H1 (cell line): ENCODE results near the gene COL5A1. TPM values are rescaled to one million over a fixed set of nuclear protein-coding genes. Genes with fewer than 3 reads are reported as not detected.

Experiments
- CTCF ChIA-PET: fragments of 300-600 bp; sonication (Branson Sonifier 250); formaldehyde crosslinking; loops from one replicate; lab custom pipeline; 2021; ENCODE audit not compliant: partially characterized antibody; lab: Charles Lee
- POLR2A ChIA-PET: fragments of 300-600 bp; sonication (Branson Sonifier 250); formaldehyde crosslinking; loops from one replicate; lab custom pipeline; 2021; ENCODE audit warnings: inconsistent platforms; ENCODE audit not compliant: partially characterized antibody; lab: Charles Lee
- DNase-seq, 2 experiments: peaks; one replicate each; pipeline versions ENCODE4 v3.0.0 to v3.0.0-alpha.2; 2010 to 2022; ENCODE audit warnings: low spot score in 2 of 2, low read depth in 1 of 2, mixed read lengths in 1 of 2
- FAIRE-seq: peaks from 2 replicates; lab custom pipeline; 2011; peaks lifted over from hg19 to GRCh38; lab: Jason Lieb, UNC
- H2AFZ ChIP-seq: 2 replicates; pipeline ENCODE4 v1.8.1; 2012; ENCODE audit warnings: low read length, inconsistent platforms
- H2AK5ac ChIP-seq: 2 replicates; pipeline ENCODE4 v1.6.1; 2013; ENCODE audit warnings: low read depth, low read length
- H2BK120ac ChIP-seq: replicated peaks from 2 replicates; pipeline ENCODE3; 2013; ENCODE audit warnings: low read depth, low read length, inconsistent platforms
- H2BK12ac ChIP-seq: 2 replicates; pipeline ENCODE4 v1.6.1; 2013; ENCODE audit warnings: low read depth, low read length
- H2BK15ac ChIP-seq: 2 replicates; pipeline ENCODE4 v1.6.1; 2013; ENCODE audit warnings: low read length
- H2BK20ac ChIP-seq: 2 replicates; pipeline ENCODE4 v1.6.1; 2013; ENCODE audit warnings: low read length
- H2BK5ac ChIP-seq: 2 replicates; pipeline ENCODE4 v1.6.1; 2013; ENCODE audit warnings: low read depth, low read length
- H3K14ac ChIP-seq: 2 replicates; pipeline ENCODE4 v1.6.1; 2013; ENCODE audit warnings: inconsistent platforms; ENCODE audit not compliant: insufficient read length
- H3K18ac ChIP-seq: 2 replicates; pipeline ENCODE4 v1.6.1; 2013; ENCODE audit warnings: low read length; ENCODE audit errors: extremely low read depth
- H3K23ac ChIP-seq: 2 replicates; pipeline ENCODE4 v1.6.1; 2013; ENCODE audit warnings: inconsistent platforms; ENCODE audit not compliant: insufficient read length
- H3K23me2 ChIP-seq: 2 replicates; pipeline ENCODE4 v1.6.1; 2013; ENCODE audit warnings: low read depth, low read length
- H3K27ac ChIP-seq: 2 replicates; pipeline ENCODE4 v1.6.1; 2011; ENCODE audit warnings: low read depth, low read length, inconsistent platforms
- H3K27me3 ChIP-seq, 4 experiments: replicated peaks in 1 of 4; 1 replicate in 1 of 4; 2 replicates in 3 of 4; pipeline versions ENCODE4 v1.6.1 to v1.8.1; 2011 to 2013; ENCODE audit warnings: low read length in 3 of 4, mild to moderate bottlenecking in 3 of 4, inconsistent platforms in 2 of 4, mixed read lengths in 2 of 4, moderate library complexity in 1 of 4; ENCODE audit not compliant: control insufficient read depth in 3 of 4, insufficient read depth in 3 of 4; ENCODE audit errors: extremely low read depth in 1 of 4
- H3K36me3 ChIP-seq, 4 experiments: 2 replicates each; pipeline versions ENCODE4 v1.6.1 to v1.8.1; 2011 to 2013; ENCODE audit warnings: mild to moderate bottlenecking in 4 of 4, low read length in 3 of 4, moderate library complexity in 2 of 4, control low read depth in 1 of 4, inconsistent platforms in 1 of 4; ENCODE audit not compliant: insufficient read depth in 4 of 4, control insufficient read depth in 2 of 4
- H3K4ac ChIP-seq: replicated peaks from 2 replicates; pipeline ENCODE3; 2013; ENCODE audit warnings: low read length, low read depth, mixed read lengths, inconsistent platforms; ENCODE audit not compliant: insufficient read length
- H3K4me1 ChIP-seq, 4 experiments: replicated peaks in 1 of 4; 1 replicate in 1 of 4; 2 replicates in 3 of 4; pipeline versions ENCODE4 v1.6.1 to v1.8.1; 2011 to 2013; ENCODE audit warnings: low read length in 3 of 4, inconsistent platforms in 2 of 4, mixed read lengths in 1 of 4; ENCODE audit not compliant: insufficient read depth in 4 of 4, control insufficient read depth in 3 of 4
- H3K4me2 ChIP-seq, 2 experiments: 2 replicates each; pipeline versions ENCODE4 v1.6.1 to v1.8.1; 2011 to 2013; ENCODE audit warnings: low read depth in 2 of 2, low read length in 2 of 2, control low read depth in 1 of 2, inconsistent platforms in 1 of 2, mild to moderate bottlenecking in 1 of 2; ENCODE audit not compliant: insufficient read depth in 1 of 2
- H3K4me3 ChIP-seq, 4 experiments: fragments of 200-600, 300-600 bp in 1 of 4; sonication (generic), shearing (Covaris generic), sonication (Bioruptor Twin) in 1 of 4; 2 replicates each; pipeline versions ENCODE4 v1.5.1 to v1.8.1; 2011 to 2016; ENCODE audit warnings: low read length in 4 of 4, low read depth in 3 of 4, control low read depth in 2 of 4, inconsistent platforms in 2 of 4, mild to moderate bottlenecking in 2 of 4, mixed read lengths in 1 of 4, moderate library complexity in 1 of 4; ENCODE audit not compliant: insufficient read depth in 2 of 4; ENCODE audit errors: extremely low read depth in 1 of 4
- H3K56ac ChIP-seq: replicated peaks from 2 replicates; pipeline ENCODE3; 2013; ENCODE audit warnings: low read depth, mild to moderate bottlenecking, mixed read lengths, low read length, inconsistent platforms; ENCODE audit not compliant: insufficient read length
- H3K79me1 ChIP-seq: 2 replicates; pipeline ENCODE4 v1.6.1; 2013; ENCODE audit warnings: low read depth, low read length, control low read depth
- H3K79me2 ChIP-seq, 2 experiments: 2 replicates each; pipeline versions ENCODE4 v1.6.1 to v1.8.1; 2012 to 2013; ENCODE audit warnings: low read length in 2 of 2, mild to moderate bottlenecking in 2 of 2, inconsistent platforms in 1 of 2; ENCODE audit not compliant: insufficient read depth in 2 of 2, control insufficient read depth in 1 of 2
- H3K9ac ChIP-seq, 4 experiments: replicated peaks in 1 of 4; 1 replicate in 1 of 4; 2 replicates in 3 of 4; pipeline versions ENCODE4 v1.6.1 to v1.8.1; 2011 to 2013; ENCODE audit warnings: low read depth in 3 of 4, low read length in 3 of 4, control low read depth in 2 of 4, mild to moderate bottlenecking in 2 of 4, moderate library complexity in 2 of 4, inconsistent platforms in 1 of 4; ENCODE audit errors: extremely low read depth in 1 of 4
- H3K9me3 ChIP-seq, 2 experiments: 2 replicates each; pipeline versions ENCODE4 v1.6.1 to v1.8.1; 2012 to 2013; ENCODE audit warnings: mild to moderate bottlenecking in 2 of 2, moderate library complexity in 2 of 2, control low read depth in 1 of 2, inconsistent platforms in 1 of 2, low read depth in 1 of 2, low read length in 1 of 2, mixed read lengths in 1 of 2; ENCODE audit not compliant: insufficient read depth in 2 of 2
- H4K20me1 ChIP-seq, 2 experiments: replicated peaks in 1 of 2; 2 replicates each; pipeline versions ENCODE3 to v1.8.1; 2011 to 2013; ENCODE audit warnings: inconsistent platforms in 2 of 2, low read length in 2 of 2, mild to moderate bottlenecking in 1 of 2; ENCODE audit not compliant: insufficient read depth in 2 of 2, control insufficient read depth in 1 of 2
- H4K5ac ChIP-seq: 2 replicates; pipeline ENCODE4 v1.6.1; 2013; ENCODE audit warnings: low read length, low read depth, mixed read lengths, inconsistent platforms; ENCODE audit not compliant: insufficient read length
- H4K8ac ChIP-seq: 2 replicates; pipeline ENCODE4 v1.8.0; 2013; ENCODE audit warnings: mild to moderate bottlenecking, moderate library complexity, low read length, inconsistent platforms; ENCODE audit not compliant: insufficient read depth; ENCODE audit errors: extremely low read depth
- H4K91ac ChIP-seq: replicated peaks from 2 replicates; pipeline ENCODE3; 2013; ENCODE audit warnings: low read length, mixed read lengths, inconsistent platforms; ENCODE audit not compliant: insufficient read length
- CBX8 ChIP-seq: fragments of 300-800, 300-1000 bp; sonication (generic); IDR thresholded peaks from 2 replicates; pipeline ENCODE4 v1.7.1; 2016; ENCODE audit warnings: low read depth, low read length, borderline replicate concordance
- CHD1 ChIP-seq: IDR thresholded peaks from 2 replicates; pipeline ENCODE4 v1.6.1; 2012; ENCODE audit warnings: low read depth, low read length, improper control_type of control experiment
- CTBP2 ChIP-seq: IDR thresholded peaks from 2 replicates; pipeline ENCODE4 v1.7.0; 2011; ENCODE audit warnings: borderline replicate concordance, mild to moderate bottlenecking, moderate library complexity, mixed read lengths, low read length; ENCODE audit not compliant: insufficient read depth, insufficient read length
- GTF2F1 ChIP-seq: IDR thresholded peaks from 2 replicates; pipeline ENCODE4 v1.6.1; 2012; ENCODE audit warnings: low read depth, low read length, improper control_type of control experiment, borderline replicate concordance
- NRF1 ChIP-seq: IDR thresholded peaks from 2 replicates; pipeline ENCODE4 v1.6.1; 2011; ENCODE audit warnings: mild to moderate bottlenecking, low read depth, low read length, improper control_type of control experiment
- RBBP5 ChIP-seq: IDR thresholded peaks from 2 replicates; pipeline ENCODE4 v1.7.1; 2012; ENCODE audit warnings: low read depth, mild to moderate bottlenecking, inconsistent platforms, low read length, moderate library complexity, borderline replicate concordance
- RFX5 ChIP-seq: IDR thresholded peaks from 2 replicates; pipeline ENCODE4 v1.6.1; 2011; ENCODE audit warnings: low read depth, low read length, improper control_type of control experiment, borderline replicate concordance
- RXRA ChIP-seq: IDR thresholded peaks from 2 replicates; pipeline ENCODE4 v1.6.1; 2011; ENCODE audit warnings: low read depth, mild to moderate bottlenecking, low read length, moderate library complexity; ENCODE audit not compliant: insufficient read depth
- SAP30 ChIP-seq: fragments of 300-600 bp; sonication (generic); IDR thresholded peaks from 2 replicates; pipeline ENCODE4 v1.7.1; 2012; ENCODE audit warnings: low read length, moderate library complexity, mild to moderate bottlenecking, inconsistent platforms; ENCODE audit not compliant: insufficient read depth, insufficient replicate concordance
- TBP ChIP-seq: IDR thresholded peaks from 2 replicates; pipeline ENCODE4 v1.6.1; 2011; ENCODE audit warnings: low read depth, low read length, improper control_type of control experiment
- WGBS, 2 experiments: shearing (Covaris generic) in 1 of 2; methylation state at CpG; one replicate each; pipeline versions ENCODE4 v1.1.6 to v1.1.7; 2013 to 2015; ENCODE audit warnings: low lambda C conversion rate in 2 of 2, mixed read lengths in 2 of 2, inconsistent platforms in 1 of 2, low coverage in 1 of 2, missing lambda C conversion rate in 1 of 2; ENCODE audit not compliant: insufficient replicate concordance in 2 of 2, insufficient coverage in 1 of 2, insufficient read length in 1 of 2; ENCODE audit errors: extremely low coverage in 1 of 2, missing lambda C conversion rate in 1 of 2; 5-methylcytosine and 5-hydroxymethylcytosine counted together
- polyA plus RNA-seq, 7 experiments: library from polyadenylated mRNA; depleted of rRNA in 3 of 7; stranded (reverse) in 5 of 7; unstranded in 2 of 7; fragments of >200 nt in 5 of 7; fragments of 200-250 nt in 2 of 7; gene quantifications; 1 replicate in 5 of 7; 2 replicates in 1 of 7; 4 replicates in 1 of 7; pipeline versions ENCODE4 v1.2.1 to v1.2.3, GENCODE V29; 2011 to 2013; ENCODE audit warnings: missing spikeins in 2 of 7, mixed read lengths in 2 of 7
- total RNA-seq: library from RNA; stranded (reverse); fragmentation: NEBNext Ultra II Directional; extraction: Animal tissue kit (Norgen Biotek cat#: 25700); gene quantifications from 2 replicates; pipeline ENCODE4 v1.2.1, GENCODE V29; 2021
- TF ChIP-seq, protein P1 (sequence below): IDR thresholded peaks from 2 replicates; pipeline ENCODE4 v1.6.1; 2011; ENCODE audit warnings: low read length, improper control_type of control experiment

The COL5A1 gene
- total and polyA plus RNA-seq, 2 of the 8 experiments (the other 6 are each of a cell fraction or from before 2014, with no cell fraction given), result 3.8 to 12.0 TPM

GRCh38 chr9:134624137-134624591 is 17.4 kb upstream of the COL5A1 start:
- no peak overlapping the region for H2BK20ac ChIP-seq
- H3K18ac ChIP-seq, result no peak overlapping the region
- H3K23me2 ChIP-seq, result peaks cover 2% of the 10 kb centered on the region; the same call in 1 of the 2 replicates
- H2BK120ac ChIP-seq, result no peak overlapping the region
- POLR2A ChIA-PET, result no interaction called here
- H3K36me3 ChIP-seq, result no peaks in the 10 kb centered on the region
- no peak overlapping the region for H3K23ac ChIP-seq
- no peak overlapping the region for H4K5ac ChIP-seq
- H2AK5ac ChIP-seq, result no peak overlapping the region
- H4K20me1 ChIP-seq, result no peaks in the 10 kb centered on the region
- no peak overlapping the region for H3K4me2 ChIP-seq
- no peak overlapping the region for H3K27ac ChIP-seq
- H3K79me2 ChIP-seq, result no peaks in the 10 kb centered on the region
- H2BK15ac ChIP-seq, result no peak overlapping the region
- no peak overlapping the region for H3K56ac ChIP-seq
- H3K9me3 ChIP-seq, result no peaks in the 10 kb centered on the region
- no peaks in the 10 kb centered on the region for H3K79me1 ChIP-seq
- H3K4me1 ChIP-seq, result peaks cover 0 to 13% (median 7%) of the 10 kb centered on the region in 4 experiments; a peak in 6 of 7 replicates
- 93% methylated on average over 14 of the region's 14 CpGs; no CpG with 5 or more reads in 1 of the 2 experiments for WGBS, 2 experiments
- no peak overlapping the region for H2BK5ac ChIP-seq
- H3K4ac ChIP-seq, result no peak overlapping the region
- no peak overlapping the region for H4K8ac ChIP-seq
- no peak overlapping the region for H3K14ac ChIP-seq
- FAIRE-seq, result no peak
- H3K27me3 ChIP-seq, result no peaks in the 10 kb centered on the region
- CTCF ChIA-PET, result interaction anchor here (1.6 kb wide), 1 partner anchor 65 kb away, joined by 6 read pairs; no protein-coding TSS in a partner anchor
- DNase-seq, result no peak
- no peak overlapping the region for H2BK12ac ChIP-seq
- H3K9ac ChIP-seq, result no peak overlapping the region
- no peak overlapping the region for H4K91ac ChIP-seq
- H3K4me3 ChIP-seq, result no peak overlapping the region
- H2AFZ ChIP-seq, result no peak overlapping the region
- no peak for TF ChIP-seq TBP
- TF ChIP-seq, protein P1, sequence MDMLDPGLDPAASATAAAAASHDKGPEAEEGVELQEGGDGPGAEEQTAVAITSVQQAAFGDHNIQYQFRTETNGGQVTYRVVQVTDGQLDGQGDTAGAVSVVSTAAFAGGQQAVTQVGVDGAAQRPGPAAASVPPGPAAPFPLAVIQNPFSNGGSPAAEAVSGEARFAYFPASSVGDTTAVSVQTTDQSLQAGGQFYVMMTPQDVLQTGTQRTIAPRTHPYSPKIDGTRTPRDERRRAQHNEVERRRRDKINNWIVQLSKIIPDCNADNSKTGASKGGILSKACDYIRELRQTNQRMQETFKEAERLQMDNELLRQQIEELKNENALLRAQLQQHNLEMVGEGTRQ, result no peak
- no peak for TF ChIP-seq NRF1
- TF ChIP-seq CHD1, result no peak
- no peak for TF ChIP-seq GTF2F1
- TF ChIP-seq RXRA, result no peak
- no peak for TF ChIP-seq CTBP2
- TF ChIP-seq RFX5, result no peak
- TF ChIP-seq CBX8, result no peak
- no peak for TF ChIP-seq SAP30
- no peak for TF ChIP-seq RBBP5
